Measurements from ENCODE around the gene PLXDC1.

GRCh38 chr17:39058524-39058923 lies 92.9 kb downstream of the PLXDC1 start:
- TF ChIP-seq POLR2A (IDR thresholded peaks at IDR 0.05; ENCODE audit: low read length) (no peak), GATA1 (IDR thresholded peaks at IDR 0.05; ENCODE audit: low read depth, low read length) (no peak)

Data from erythroblast (primary cell).